ENCODE data around the gene HOXA5.

DNA sequence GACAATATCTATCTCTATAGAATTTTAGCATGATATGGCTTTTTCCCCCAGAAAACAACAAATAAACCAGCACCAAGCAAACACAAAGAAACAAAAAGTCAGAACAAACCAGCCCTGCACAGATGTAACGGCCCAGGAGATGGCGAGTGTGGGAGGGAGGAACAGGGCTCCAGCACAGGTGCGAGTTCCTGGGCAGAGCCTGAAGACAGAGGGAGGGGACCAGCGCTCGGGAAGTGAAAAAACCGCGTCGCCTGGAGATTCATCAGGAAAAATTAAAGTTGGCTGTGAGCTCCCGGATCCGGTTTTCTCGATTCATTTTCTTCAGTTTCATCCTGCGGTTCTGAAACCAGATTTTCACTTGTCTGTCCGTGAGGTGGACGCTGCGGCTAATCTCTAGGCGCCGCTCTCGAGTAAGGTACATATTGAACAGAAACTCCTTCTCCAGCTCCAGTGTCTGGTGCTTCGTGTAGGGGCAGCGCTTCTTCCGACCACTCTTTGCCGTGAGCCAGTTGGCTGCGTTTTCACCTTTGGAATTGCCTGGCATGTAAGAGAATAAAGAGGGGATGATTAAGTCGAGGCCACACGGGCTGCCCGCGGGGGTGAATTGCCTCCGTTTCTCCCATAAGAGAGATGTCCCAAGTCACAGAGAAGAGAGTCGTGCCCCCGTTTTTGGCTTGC is 28.3 kb upstream of the HOXA5 start:
- TF ChIP-seq, protein P1, sequence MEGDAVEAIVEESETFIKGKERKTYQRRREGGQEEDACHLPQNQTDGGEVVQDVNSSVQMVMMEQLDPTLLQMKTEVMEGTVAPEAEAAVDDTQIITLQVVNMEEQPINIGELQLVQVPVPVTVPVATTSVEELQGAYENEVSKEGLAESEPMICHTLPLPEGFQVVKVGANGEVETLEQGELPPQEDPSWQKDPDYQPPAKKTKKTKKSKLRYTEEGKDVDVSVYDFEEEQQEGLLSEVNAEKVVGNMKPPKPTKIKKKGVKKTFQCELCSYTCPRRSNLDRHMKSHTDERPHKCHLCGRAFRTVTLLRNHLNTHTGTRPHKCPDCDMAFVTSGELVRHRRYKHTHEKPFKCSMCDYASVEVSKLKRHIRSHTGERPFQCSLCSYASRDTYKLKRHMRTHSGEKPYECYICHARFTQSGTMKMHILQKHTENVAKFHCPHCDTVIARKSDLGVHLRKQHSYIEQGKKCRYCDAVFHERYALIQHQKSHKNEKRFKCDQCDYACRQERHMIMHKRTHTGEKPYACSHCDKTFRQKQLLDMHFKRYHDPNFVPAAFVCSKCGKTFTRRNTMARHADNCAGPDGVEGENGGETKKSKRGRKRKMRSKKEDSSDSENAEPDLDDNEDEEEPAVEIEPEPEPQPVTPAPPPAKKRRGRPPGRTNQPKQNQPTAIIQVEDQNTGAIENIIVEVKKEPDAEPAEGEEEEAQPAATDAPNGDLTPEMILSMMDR (IDR thresholded peaks at IDR 0.05) = no peak
- no peak for TF ChIP-seq POLR2A (IDR thresholded peaks at IDR 0.05)

All from heart left ventricle (tissue), 13 donors.